K562 (cell line): ENCODE data around the gene TMEM63A. TPM values are rescaled to one million over a fixed set of nuclear protein-coding genes. Genes with fewer than 3 reads are reported as not detected.

Experiments used
- ATAC-seq: fragments of 200-7000 bp; cut with Tn5 transposase; 3 replicates; pipeline ENCODE4 v1.9.1; 2020; ENCODE audit warnings: moderate library complexity
- BruUV-seq: library from RNA; stranded (reverse); fragments of 400-500 nt; replicated peaks from 2 replicates; lab custom pipeline; 2021; lab: Mats Ljungman, UMichigan
- CTCF ChIA-PET: fragments of 300-600 bp; formaldehyde crosslinking; extraction: SDS; loops from one replicate; lab custom pipeline; 2021; ENCODE audit warnings: low intra/inter-chr PET ratio; lab: Yijun Ruan, JAX
- POLR2A ChIA-PET: fragments of 300-600, 350-650 bp; sonication (Branson Sonifier 250); formaldehyde crosslinking; extraction: SDS; loops from one replicate; lab custom pipeline; 2021; ENCODE audit warnings: antibody characterized with exemption, inconsistent platforms; lab: Yijun Ruan, JAX
- DNase-seq, 4 experiments: peaks; one replicate each; pipeline versions ENCODE4 v3.0.0 to v3.0.0-alpha.2; 2011 to 2018; ENCODE audit warnings: low spot score in 3 of 4, mixed read lengths in 3 of 4; ENCODE audit errors: extremely low read depth in 1 of 4
- FAIRE-seq: peaks from 2 replicates; lab custom pipeline; 2011; peaks lifted over from hg19 to GRCh38; lab: Jason Lieb, UNC
- H2AFZ ChIP-seq: 2 replicates; pipeline ENCODE4 v1.6.0; 2011; ENCODE audit warnings: low read depth, low read length, control low read depth, inconsistent platforms
- H3K27ac ChIP-seq: fragments of 200-600 bp; 3 replicates; pipeline ENCODE4 v1.8.0; 2011; ENCODE audit warnings: low read depth, mild to moderate bottlenecking, control low read depth, inconsistent platforms, low read length, moderate library complexity, mixed read lengths; ENCODE audit errors: extremely low read depth
- H3K27me3 ChIP-seq, 2 experiments: fragments of 300-600 bp in 1 of 2; 2 replicates in 1 of 2; 3 replicates in 1 of 2; pipeline versions ENCODE4 v1.6.0 to v1.8.0; 2011; ENCODE audit warnings: inconsistent platforms in 2 of 2, low read length in 2 of 2, mild to moderate bottlenecking in 1 of 2, mixed read lengths in 1 of 2, moderate library complexity in 1 of 2; ENCODE audit not compliant: control insufficient read depth in 2 of 2, insufficient read depth in 2 of 2
- H3K36me3 ChIP-seq: fragments of 300-600 bp; 3 replicates; pipeline ENCODE4 v1.8.0; 2011; ENCODE audit warnings: mild to moderate bottlenecking, low read length, inconsistent platforms; ENCODE audit not compliant: control insufficient read depth, insufficient read depth
- H3K4me1 ChIP-seq, 2 experiments: fragments of 200-600 bp in 1 of 2; replicated peaks in 1 of 2; 2 replicates in 1 of 2; 3 replicates in 1 of 2; pipeline versions ENCODE4 v1.5.1 to v1.8.0; 2011; ENCODE audit warnings: inconsistent platforms in 2 of 2, low read length in 2 of 2, mild to moderate bottlenecking in 1 of 2, mixed read lengths in 1 of 2, moderate library complexity in 1 of 2; ENCODE audit not compliant: control insufficient read depth in 2 of 2, insufficient read depth in 2 of 2
- H3K4me2 ChIP-seq: 2 replicates; pipeline ENCODE4 v1.6.1; 2011; ENCODE audit warnings: low read length, control low read depth, inconsistent platforms, mixed read lengths; ENCODE audit not compliant: insufficient read depth
- H3K4me3 ChIP-seq: fragments of 200-600 bp; sonication (generic), shearing (Covaris generic); 2 replicates; pipeline ENCODE4 v1.5.1; 2016; ENCODE audit warnings: control low read depth, inconsistent platforms
- H3K79me2 ChIP-seq: fragments of 200-600 bp; 3 replicates; pipeline ENCODE4 v1.8.0; 2011; ENCODE audit warnings: low read length, inconsistent platforms; ENCODE audit not compliant: control insufficient read depth, insufficient read depth
- H3K9ac ChIP-seq, 2 experiments: 2 replicates each; pipeline versions ENCODE4 v1.6.0 to v1.6.1; 2011; ENCODE audit warnings: low read depth in 2 of 2, low read length in 2 of 2, control low read depth in 1 of 2, inconsistent platforms in 1 of 2, mild to moderate bottlenecking in 1 of 2, mixed read lengths in 1 of 2; ENCODE audit not compliant: insufficient read depth in 1 of 2
- H3K9me1 ChIP-seq: one replicate; pipeline ENCODE4 v1.6.0; 2011; ENCODE audit warnings: inconsistent platforms, mild to moderate bottlenecking, low read length, moderate library complexity; ENCODE audit not compliant: control insufficient read depth, insufficient read depth
- H3K9me3 ChIP-seq: replicated peaks from 2 replicates; pipeline ENCODE4 v1.5.1; 2011; ENCODE audit warnings: low read depth, low read length, inconsistent platforms; ENCODE audit not compliant: control insufficient read depth, insufficient read depth
- H4K20me1 ChIP-seq: replicated peaks from 2 replicates; pipeline ENCODE4 v1.6.1; 2011; ENCODE audit warnings: low read length, inconsistent platforms, mixed read lengths; ENCODE audit not compliant: control insufficient read depth, insufficient read depth
- ATF7 ChIP-seq: fragments of 450-650 bp; IDR thresholded peaks from 2 replicates; pipeline ENCODE4 v1.7.1; 2014; ENCODE audit warnings: mild to moderate bottlenecking, moderate library complexity
- BHLHE40 ChIP-seq: IDR thresholded peaks from 2 replicates; pipeline ENCODE4 v1.6.1; 2011; ENCODE audit warnings: low read length, improper control_type of control experiment
- BRF2 ChIP-seq: IDR thresholded peaks from 3 replicates; pipeline ENCODE4 v1.6.1; 2011; ENCODE audit warnings: borderline replicate concordance, mild to moderate bottlenecking; ENCODE audit not compliant: insufficient read length, insufficient read depth
- HBP1 ChIP-seq: fragments of 450-650 bp; formaldehyde crosslinking; IDR thresholded peaks from 2 replicates; pipeline ENCODE4 v1.4.0; 2022; ENCODE audit warnings: missing genetic modification characterization
- HDAC3 ChIP-seq: fragments of 450-650 bp; IDR thresholded peaks from 2 replicates; pipeline ENCODE4 v1.6.1; 2018; ENCODE audit warnings: borderline replicate concordance, mild to moderate bottlenecking, moderate library complexity; ENCODE audit not compliant: partially characterized antibody
- NR2F6 ChIP-seq: fragments of 450-650 bp; formaldehyde crosslinking; IDR thresholded peaks from 2 replicates; pipeline ENCODE4 v1.4.0; 2020; ENCODE audit warnings: mild to moderate bottlenecking
- NRF1 ChIP-seq, 2 experiments: fragments of 450-650 bp; IDR thresholded peaks in 1 of 2; conservative IDR thresholded peaks in 1 of 2; 2 replicates each; pipeline ENCODE4 v1.6.1; 2014; ENCODE audit warnings: mild to moderate bottlenecking in 2 of 2
- PPARD ChIP-seq: fragments of 250-450 bp; sonication (Bioruptor Pico); IDR thresholded peaks from 2 replicates; pipeline ENCODE4 v1.8.0; 2022; ENCODE audit warnings: inconsistent platforms, mild to moderate bottlenecking, moderate library complexity
- TBL1XR1 ChIP-seq, 2 experiments: IDR thresholded peaks; 2 replicates each; pipeline ENCODE4 v1.6.1; 2012; ENCODE audit warnings: improper control_type of control experiment in 2 of 2, low read length in 2 of 2, mild to moderate bottlenecking in 1 of 2
- USF1 ChIP-seq: sonication (generic); formaldehyde crosslinking; IDR thresholded peaks from 2 replicates; pipeline ENCODE4 v1.9.0; 2022; ENCODE audit warnings: mild to moderate bottlenecking, missing genetic modification reagents
- ZNF124 ChIP-seq: sonication (generic); formaldehyde crosslinking; IDR thresholded peaks from 2 replicates; pipeline ENCODE4 v1.8.1; 2022; ENCODE audit warnings: missing genetic modification reagents
- WGBS: fragments of 100-300 bp; shearing (Covaris generic); methylation state at CpG from one replicate; pipeline ENCODE4 v1.1.6; 2016; ENCODE audit warnings: low coverage, mixed read lengths; ENCODE audit not compliant: insufficient coverage; ENCODE audit errors: missing lambda C conversion rate; 5-methylcytosine and 5-hydroxymethylcytosine counted together
- in situ Hi-C: fragments of 300-500 bp; cut with MboI; formaldehyde crosslinking; loops from 4 replicates; pipeline ENCODE4 v1.15.0; 2018; ENCODE audit warnings: inconsistent platforms, mixed read lengths
- intact Hi-C: fragments of 100-400 bp; cut with micrococcal nuclease; formaldehyde crosslinking; loops from 2 replicates; pipeline ENCODE4 v1.14.2; 2022
- polyA plus RNA-seq, 8 experiments: library from polyadenylated mRNA; depleted of rRNA in 4 of 8; stranded (reverse) in 5 of 8; unstranded in 3 of 8; fragments of >200 nt; fragmentation: Nextera tagmentation in 2 of 8; fragmentation: Illumina TruSeq in 1 of 8; extraction: Ambion mirVana in 2 of 8; extraction: Trizol in 1 of 8; gene quantifications; 2 replicates each; pipeline versions ENCODE4 v1.2.1 to v1.2.3, GENCODE V29; 2011 to 2014; ENCODE audit warnings: inconsistent platforms in 1 of 8, missing spikeins in 1 of 8
- total RNA-seq, 7 experiments: library from RNA; depleted of rRNA in 6 of 7; stranded (reverse); fragments of >200 nt in 6 of 7; fragmentation: Illumina TruSeq in 2 of 7; extraction: Trizol in 2 of 7; gene quantifications; 2 replicates each; pipeline versions ENCODE4 v1.2.1 to v1.2.3, GENCODE V29; 2011 to 2021; ENCODE audit warnings: low replicate concordance in 1 of 7

Gene TMEM63A
- total and polyA plus RNA-seq, 9 of the 15 experiments (the other 6 are each of a cell fraction or from before 2014, with no cell fraction given) = 2.0 to 54.6 (median 17.5) TPM

GRCh38 chr1:225863167-225863566 lies 19.0 kb downstream of the TMEM63A start (continued):
- TF ChIP-seq HBP1 (CRISPR knock-in tag) = no peak
- no peak for TF ChIP-seq NR2F6 (CRISPR knock-in tag)
- no peak for TF ChIP-seq BHLHE40
- TF ChIP-seq, all 486 proteins: peak for 0

GRCh38 chr1:225862581-225862950 lies 19.6 kb downstream of the TMEM63A start:
- ATAC-seq (no peak), FAIRE-seq (no peak), DNase-seq (no peak)
- H3K9me3 ChIP-seq = no peaks in the 10 kb centered on the region
- ChIA-PET POLR2A (interaction anchor here (0.7 kb wide), 1 partner anchor 260 kb away, joined by 3 read pairs; no protein-coding TSS in a partner anchor), CTCF (no interaction called here)
- H3K4me3 ChIP-seq = no peak overlapping the region
- WGBS = 84% methylated on average over 9 of the region's 13 CpGs
- in situ Hi-C loops = no loop called here
- H2AFZ ChIP-seq = no peak overlapping the region
- no peaks in the 10 kb centered on the region for H3K4me1 ChIP-seq
- H3K9ac ChIP-seq = no peak overlapping the region
- BruUV-seq = no TSS peak
- H3K27me3 ChIP-seq = no peaks in the 10 kb centered on the region
- intact Hi-C loops = no loop called here
- no peaks in the 10 kb centered on the region for H3K79me2 ChIP-seq
- no peaks in the 10 kb centered on the region for H4K20me1 ChIP-seq
- no peak overlapping the region for H3K4me2 ChIP-seq
- no peak overlapping the region for H3K27ac ChIP-seq
- H3K9me1 ChIP-seq = no peaks in the 10 kb centered on the region
- peaks cover 90% of the 10 kb centered on the region for H3K36me3 ChIP-seq
- TF ChIP-seq TBL1XR1 (IDR thresholded peaks at IDR 0.05; ENCODE audit: low read length in 2 of 2) (no peak), USF1 (CRISPR knock-in tag) (no peak), PPARD (CRISPR knock-in tag) (no peak), ZNF124 (CRISPR knock-in tag) (no peak), ATF7 (no peak), HDAC3 (no peak), NRF1 (conservative IDR thresholded peaks at IDR 0.05 in 1 of 2, IDR thresholded peaks at IDR 0.05 in 1 of 2) (no peak), BRF2 (no peak)
